Measurements from ENCODE around the gene CNOT6. TPM values are rescaled to one million over a fixed set of nuclear protein-coding genes. Genes with fewer than 3 reads are reported as not detected.
"Not testable (repeated sequence)": the region's sequence is repeated elsewhere in the genome, so short reads cannot be mapped to it uniquely, and the experiment has no call there.

CNOT6 gene
- total RNA-seq, 1 donor from 2014 or later: 15.1 TPM

DNA sequence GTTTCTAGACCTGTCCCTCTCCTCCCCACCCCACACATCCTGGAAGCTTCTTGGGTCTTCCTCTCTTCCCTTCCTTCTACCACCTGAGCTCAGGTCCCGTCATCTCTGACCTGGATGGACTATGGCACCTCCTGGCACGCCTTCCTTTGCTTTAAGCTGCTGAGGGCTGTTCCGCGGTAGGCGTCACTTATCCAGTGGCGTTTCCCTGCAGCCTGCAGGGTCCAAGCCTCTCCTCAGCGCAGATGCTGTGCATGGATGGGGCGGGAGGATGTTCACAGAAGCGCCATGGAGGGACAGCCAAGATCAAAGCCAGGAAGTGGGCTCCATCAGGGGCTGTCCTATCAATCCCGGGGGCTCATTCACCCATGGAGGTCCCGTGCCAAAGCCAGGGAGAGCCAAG is 23.8 kb upstream of the CNOT6 start:
- no peaks in the 10 kb centered on the region for H3K9me3 ChIP-seq (ENCODE audit: control insufficient read depth in 3 of 3, low read length in 3 of 3)
- H3K27ac ChIP-seq (ENCODE audit: low read depth, low read length): no peak overlapping the region
- H3K4me3 ChIP-seq (ENCODE audit: low read length in 3 of 3): no peak overlapping the region
- H3K27me3 ChIP-seq (ENCODE audit: control insufficient read depth in 3 of 3, insufficient read depth in 3 of 3, low read length in 3 of 3): peaks cover 9 to 13% (median 13%) of the 10 kb centered on the region in 3 donors
- H3K4me1 ChIP-seq (ENCODE audit: control insufficient read depth in 3 of 3, insufficient read depth in 3 of 3, low read length in 3 of 3): peaks cover 0 to 6% (median 0%) of the 10 kb centered on the region in 3 donors
- H3K9ac ChIP-seq (ENCODE audit: low read depth in 1 of 3, low read length in 3 of 3): no peak overlapping the region
- H3K36me3 ChIP-seq (ENCODE audit: control insufficient read depth in 3 of 3, insufficient read depth in 3 of 3, low read length in 3 of 3): no peaks in the 10 kb centered on the region

DNA sequence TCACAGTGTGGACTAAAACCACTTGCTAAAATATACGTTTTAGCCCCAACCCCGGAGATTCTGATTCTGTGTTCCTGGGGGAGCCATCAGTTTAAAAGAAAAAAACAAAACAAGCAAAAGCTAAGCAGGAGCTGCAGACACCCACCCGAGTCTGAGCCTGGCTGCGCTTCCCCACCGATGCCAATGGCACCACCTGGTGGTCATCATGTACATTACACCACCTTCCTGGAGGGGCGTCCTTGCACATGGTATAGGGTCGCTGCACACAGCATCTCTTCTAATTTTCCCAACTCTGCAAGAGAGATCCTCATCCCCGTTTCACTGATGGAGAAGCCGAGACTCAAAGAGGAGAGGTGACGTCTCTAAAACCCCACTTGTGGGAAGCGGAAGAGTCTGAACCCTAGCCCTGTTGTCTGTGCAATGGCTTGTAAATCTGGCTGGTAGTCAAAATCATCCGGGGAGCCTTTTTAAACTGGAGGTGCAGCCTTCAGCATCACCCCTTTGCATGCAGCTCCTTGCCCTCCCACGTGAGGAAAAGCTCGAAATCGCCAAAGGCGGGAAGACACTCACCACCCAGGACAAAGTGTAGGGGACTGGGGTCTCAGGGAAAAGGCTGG is 23.1 kb upstream of the CNOT6 start:
- no peak overlapping the region for H3K9ac ChIP-seq (ENCODE audit: low read depth in 1 of 3, low read length in 3 of 3)
- H3K9me3 ChIP-seq (ENCODE audit: control insufficient read depth in 3 of 3, low read length in 3 of 3): no peaks in the 10 kb centered on the region
- H3K27me3 ChIP-seq (ENCODE audit: control insufficient read depth in 3 of 3, insufficient read depth in 3 of 3, low read length in 3 of 3): peaks cover 9 to 13% (median 9%) of the 10 kb centered on the region in 3 donors
- H3K36me3 ChIP-seq (ENCODE audit: control insufficient read depth in 3 of 3, insufficient read depth in 3 of 3, low read length in 3 of 3): no peaks in the 10 kb centered on the region
- H3K27ac ChIP-seq (ENCODE audit: low read depth, low read length): no peak overlapping the region
- H3K4me3 ChIP-seq (ENCODE audit: low read length in 3 of 3): no peak overlapping the region
- H3K4me1 ChIP-seq (ENCODE audit: control insufficient read depth in 3 of 3, insufficient read depth in 3 of 3, low read length in 3 of 3): peaks cover 0 to 6% (median 0%) of the 10 kb centered on the region in 3 donors

DNA sequence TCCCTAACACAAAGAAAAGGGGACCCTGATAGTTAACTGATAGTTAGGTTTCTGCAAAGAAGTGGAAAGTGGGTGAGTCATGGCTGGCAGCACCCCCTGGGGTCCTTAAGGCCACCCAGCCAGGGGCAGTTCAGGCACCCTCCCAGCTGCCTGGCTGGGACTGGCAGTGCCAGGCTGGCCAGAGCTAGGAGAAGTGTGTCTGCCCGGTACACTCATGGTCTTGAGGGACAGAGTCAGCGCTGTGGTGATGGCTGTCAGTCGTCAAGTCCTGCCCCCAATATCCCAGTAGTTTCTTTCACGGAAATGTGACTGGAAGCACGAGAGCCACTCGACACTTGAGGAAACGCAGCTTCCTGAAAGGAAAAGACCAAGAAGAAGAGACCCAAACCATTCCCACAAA is 22.3 kb upstream of the CNOT6 start:
- Histone ChIP-seq H3K27ac (ENCODE audit: low read depth, low read length) (no peak overlapping the region), H3K36me3 (ENCODE audit: control insufficient read depth in 3 of 3, insufficient read depth in 3 of 3, low read length in 3 of 3) (no peaks in the 10 kb centered on the region), H3K4me1 (ENCODE audit: control insufficient read depth in 3 of 3, insufficient read depth in 3 of 3, low read length in 3 of 3) (peaks cover 0 to 6% (median 0%) of the 10 kb centered on the region in 3 donors), H3K27me3 (ENCODE audit: control insufficient read depth in 3 of 3, insufficient read depth in 3 of 3, low read length in 3 of 3) (peaks cover 9 to 13% (median 9%) of the 10 kb centered on the region in 3 donors), H3K9ac (ENCODE audit: low read depth in 1 of 3, low read length in 3 of 3) (no peak overlapping the region), H3K9me3 (ENCODE audit: control insufficient read depth in 3 of 3, low read length in 3 of 3) (no peaks in the 10 kb centered on the region), H3K4me3 (ENCODE audit: low read length in 3 of 3) (no peak overlapping the region)

DNA sequence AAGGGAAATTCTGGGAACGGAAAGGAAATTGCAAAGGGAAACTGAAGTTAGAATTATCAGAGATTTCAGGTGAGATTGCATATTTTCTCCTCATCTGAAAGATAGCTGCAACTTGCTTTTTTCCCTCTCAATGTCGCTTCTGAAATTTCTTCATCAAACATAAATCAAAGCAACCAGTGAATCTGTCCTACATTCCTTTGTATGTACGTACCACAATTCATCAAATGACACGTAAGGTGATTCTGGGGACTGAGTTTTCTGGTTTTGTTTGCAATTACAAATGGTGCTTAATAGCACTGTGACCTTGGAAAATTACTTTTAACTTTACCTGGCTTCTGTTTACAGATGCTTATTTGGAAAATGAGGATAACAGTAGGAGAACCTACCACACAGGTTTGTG is 21.9 kb upstream of the CNOT6 start:
- H3K36me3 ChIP-seq (ENCODE audit: control insufficient read depth in 3 of 3, insufficient read depth in 3 of 3, low read length in 3 of 3): no peaks in the 10 kb centered on the region
- H3K27ac ChIP-seq (ENCODE audit: low read depth, low read length): no peak overlapping the region
- no peak overlapping the region for H3K9ac ChIP-seq (ENCODE audit: low read depth in 1 of 3, low read length in 3 of 3)
- peaks cover 0 to 6% (median 0%) of the 10 kb centered on the region in 3 donors for H3K4me1 ChIP-seq (ENCODE audit: control insufficient read depth in 3 of 3, insufficient read depth in 3 of 3, low read length in 3 of 3)
- H3K9me3 ChIP-seq (ENCODE audit: control insufficient read depth in 3 of 3, low read length in 3 of 3): no peaks in the 10 kb centered on the region
- H3K4me3 ChIP-seq (ENCODE audit: low read length in 3 of 3): no peak overlapping the region
- peaks cover 9 to 13% (median 9%) of the 10 kb centered on the region in 3 donors for H3K27me3 ChIP-seq (ENCODE audit: control insufficient read depth in 3 of 3, insufficient read depth in 3 of 3, low read length in 3 of 3)

DNA sequence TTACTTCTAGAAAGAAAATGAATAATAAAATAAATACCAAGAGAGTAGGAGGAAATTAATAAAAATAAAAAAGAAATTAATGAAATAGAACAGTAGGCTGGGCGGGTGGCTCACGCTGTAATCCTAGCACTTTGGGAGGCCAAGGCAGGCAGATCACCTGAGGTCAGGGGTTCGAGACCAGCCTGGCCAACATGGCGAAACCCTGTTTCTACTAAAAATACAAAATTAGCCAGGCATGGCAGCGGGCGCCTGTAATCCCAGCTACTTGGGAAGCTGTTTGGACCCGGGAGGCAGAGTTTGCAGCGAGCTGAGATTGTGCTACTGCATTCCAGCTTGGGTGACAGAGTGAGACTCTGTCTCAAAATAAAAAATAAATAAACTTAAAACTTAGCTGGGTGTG is 20.8 kb upstream of the CNOT6 start:
- H3K9me3 ChIP-seq (ENCODE audit: control insufficient read depth in 3 of 3, low read length in 3 of 3); H3K4me1 ChIP-seq (ENCODE audit: control insufficient read depth in 3 of 3, insufficient read depth in 3 of 3, low read length in 3 of 3); H3K36me3 ChIP-seq (ENCODE audit: control insufficient read depth in 3 of 3, insufficient read depth in 3 of 3, low read length in 3 of 3); H3K4me3 ChIP-seq (ENCODE audit: low read length in 3 of 3); H3K9ac ChIP-seq (ENCODE audit: low read depth in 1 of 3, low read length in 3 of 3); H3K27ac ChIP-seq (ENCODE audit: low read depth, low read length): not testable (repeated sequence)
- H3K27me3 ChIP-seq (ENCODE audit: control insufficient read depth in 3 of 3, insufficient read depth in 3 of 3, low read length in 3 of 3): peaks cover 9 to 13% (median 9%) of the 10 kb centered on the region in 3 donors

DNA sequence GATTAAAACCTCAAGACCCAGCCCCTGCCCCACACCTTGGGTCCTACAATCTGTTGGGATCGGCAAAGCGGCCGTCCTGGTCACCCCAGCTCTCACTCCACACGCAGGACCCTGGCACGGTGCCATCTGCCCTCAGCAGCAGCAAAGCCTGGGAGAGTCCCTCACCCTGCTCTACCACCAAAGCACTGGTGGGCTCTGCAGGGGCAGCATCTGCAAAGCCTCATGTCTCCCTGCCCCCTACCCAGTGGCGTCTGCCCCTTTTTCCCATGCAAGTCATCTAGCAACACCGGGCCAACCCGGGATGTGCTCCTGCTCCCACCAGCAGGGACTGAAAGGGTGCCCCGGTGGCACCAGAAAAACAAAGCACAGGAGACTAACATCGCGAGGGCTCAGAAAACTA is 19.6 kb upstream of the CNOT6 start:
- Histone ChIP-seq H3K4me3 (ENCODE audit: low read length in 3 of 3) (no peak overlapping the region), H3K4me1 (ENCODE audit: control insufficient read depth in 3 of 3, insufficient read depth in 3 of 3, low read length in 3 of 3) (peaks cover 0 to 6% (median 0%) of the 10 kb centered on the region in 3 donors), H3K36me3 (ENCODE audit: control insufficient read depth in 3 of 3, insufficient read depth in 3 of 3, low read length in 3 of 3) (no peaks in the 10 kb centered on the region), H3K9me3 (ENCODE audit: control insufficient read depth in 3 of 3, low read length in 3 of 3) (no peaks in the 10 kb centered on the region), H3K27me3 (ENCODE audit: control insufficient read depth in 3 of 3, insufficient read depth in 3 of 3, low read length in 3 of 3) (peaks cover 9 to 10% (median 9%) of the 10 kb centered on the region in 3 donors), H3K27ac (ENCODE audit: low read depth, low read length) (no peak overlapping the region), H3K9ac (ENCODE audit: low read depth in 1 of 3, low read length in 3 of 3) (no peak overlapping the region)

DNA sequence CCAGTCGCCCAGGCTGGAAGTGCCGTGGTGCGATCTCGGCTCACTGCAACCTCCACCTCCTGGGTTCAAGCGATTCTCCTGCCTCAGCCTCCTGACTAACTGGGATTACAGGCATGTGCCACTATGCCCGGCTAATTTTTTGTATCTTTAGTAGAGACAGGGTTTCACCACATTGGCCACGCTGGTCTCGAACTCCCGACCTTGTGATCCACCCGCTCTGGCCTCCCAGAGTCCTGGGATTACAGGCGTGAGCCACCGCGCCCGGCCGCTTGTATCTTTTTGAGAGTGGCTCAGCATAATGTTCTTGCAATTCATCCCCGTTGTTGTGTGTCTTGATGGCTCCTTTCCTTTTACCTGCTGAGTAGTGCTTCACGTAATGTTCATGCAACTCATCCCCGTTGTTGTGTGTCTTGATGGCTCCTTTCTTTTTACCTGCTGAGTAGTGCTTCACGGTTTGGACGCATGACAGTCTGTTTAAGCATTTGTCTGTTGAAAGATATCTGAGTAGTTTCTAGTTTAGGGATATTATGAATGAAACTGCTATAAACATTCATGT is 18.1 kb upstream of the CNOT6 start:
- not testable (repeated sequence) for H3K27ac ChIP-seq (ENCODE audit: low read depth, low read length); H3K9ac ChIP-seq (ENCODE audit: low read depth in 1 of 3, low read length in 3 of 3); H3K36me3 ChIP-seq (ENCODE audit: control insufficient read depth in 3 of 3, insufficient read depth in 3 of 3, low read length in 3 of 3); H3K4me1 ChIP-seq (ENCODE audit: control insufficient read depth in 3 of 3, insufficient read depth in 3 of 3, low read length in 3 of 3); H3K27me3 ChIP-seq (ENCODE audit: control insufficient read depth in 3 of 3, insufficient read depth in 3 of 3, low read length in 3 of 3); H3K4me3 ChIP-seq (ENCODE audit: low read length in 3 of 3); H3K9me3 ChIP-seq (ENCODE audit: control insufficient read depth in 3 of 3, low read length in 3 of 3)

DNA sequence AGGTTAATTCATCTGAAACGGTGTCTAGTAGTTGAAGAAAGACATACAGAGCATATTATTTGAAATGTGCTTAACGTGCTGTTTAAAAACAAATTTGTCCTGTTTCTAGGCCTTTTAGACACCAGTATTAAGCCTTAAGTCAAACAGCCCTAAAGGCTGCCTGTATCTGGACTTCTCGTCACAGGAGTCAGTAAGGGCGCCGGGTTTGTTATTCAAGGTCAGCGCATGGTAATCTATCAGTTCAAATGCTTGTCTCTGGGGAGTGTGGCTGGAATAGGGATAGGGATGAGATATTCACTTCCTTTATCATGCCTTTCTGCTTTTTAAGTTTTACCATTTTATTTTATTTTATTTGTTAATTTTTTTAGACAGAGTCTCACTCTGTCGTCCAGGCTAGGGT is 9.4 kb upstream of the CNOT6 start:
- H3K9ac ChIP-seq (ENCODE audit: low read depth in 1 of 3, low read length in 3 of 3): no peak overlapping the region
- H3K9me3 ChIP-seq (ENCODE audit: control insufficient read depth in 3 of 3, low read length in 3 of 3): no peaks in the 10 kb centered on the region
- H3K27me3 ChIP-seq (ENCODE audit: control insufficient read depth in 3 of 3, insufficient read depth in 3 of 3, low read length in 3 of 3): no peaks in the 10 kb centered on the region
- H3K4me3 ChIP-seq (ENCODE audit: low read length in 3 of 3): no peak overlapping the region
- H3K36me3 ChIP-seq (ENCODE audit: control insufficient read depth in 3 of 3, insufficient read depth in 3 of 3, low read length in 3 of 3): no peaks in the 10 kb centered on the region
- no peak overlapping the region for H3K27ac ChIP-seq (ENCODE audit: low read depth, low read length)
- H3K4me1 ChIP-seq (ENCODE audit: control insufficient read depth in 3 of 3, insufficient read depth in 3 of 3, low read length in 3 of 3): no peaks in the 10 kb centered on the region

DNA sequence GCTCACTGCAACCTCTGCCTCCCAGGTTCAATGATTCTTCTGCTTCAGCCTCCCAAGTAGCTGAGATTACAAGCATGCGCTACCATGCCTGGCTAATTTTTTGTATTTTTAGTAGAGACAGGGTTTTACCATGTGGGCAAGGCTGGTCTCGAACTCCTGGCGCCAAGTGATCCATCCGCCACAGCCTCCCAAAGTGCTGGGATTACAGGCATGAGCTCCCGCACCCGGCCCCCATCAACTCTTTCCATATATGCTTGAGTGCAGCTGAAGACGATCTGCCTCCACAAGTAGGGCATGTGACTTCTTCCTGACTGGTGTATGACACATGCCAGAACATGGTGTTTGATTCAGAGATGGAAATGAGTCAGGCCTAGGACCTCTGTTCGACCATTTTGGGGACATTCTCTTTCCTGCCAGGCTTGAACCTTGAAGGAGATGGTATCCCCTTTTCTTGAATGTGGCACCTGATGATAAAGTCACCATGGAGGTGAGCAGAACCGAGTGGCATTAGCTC is 7.5 kb upstream of the CNOT6 start:
- no peaks in the 10 kb centered on the region for H3K36me3 ChIP-seq (ENCODE audit: control insufficient read depth in 3 of 3, insufficient read depth in 3 of 3, low read length in 3 of 3)
- H3K27me3 ChIP-seq (ENCODE audit: control insufficient read depth in 3 of 3, insufficient read depth in 3 of 3, low read length in 3 of 3): no peaks in the 10 kb centered on the region
- no peak overlapping the region for H3K9ac ChIP-seq (ENCODE audit: low read depth in 1 of 3, low read length in 3 of 3)
- no peak overlapping the region for H3K27ac ChIP-seq (ENCODE audit: low read depth, low read length)
- no peaks in the 10 kb centered on the region for H3K4me1 ChIP-seq (ENCODE audit: control insufficient read depth in 3 of 3, insufficient read depth in 3 of 3, low read length in 3 of 3)
- no peaks in the 10 kb centered on the region for H3K9me3 ChIP-seq (ENCODE audit: control insufficient read depth in 3 of 3, low read length in 3 of 3)
- H3K4me3 ChIP-seq (ENCODE audit: low read length in 3 of 3): no peak overlapping the region

DNA sequence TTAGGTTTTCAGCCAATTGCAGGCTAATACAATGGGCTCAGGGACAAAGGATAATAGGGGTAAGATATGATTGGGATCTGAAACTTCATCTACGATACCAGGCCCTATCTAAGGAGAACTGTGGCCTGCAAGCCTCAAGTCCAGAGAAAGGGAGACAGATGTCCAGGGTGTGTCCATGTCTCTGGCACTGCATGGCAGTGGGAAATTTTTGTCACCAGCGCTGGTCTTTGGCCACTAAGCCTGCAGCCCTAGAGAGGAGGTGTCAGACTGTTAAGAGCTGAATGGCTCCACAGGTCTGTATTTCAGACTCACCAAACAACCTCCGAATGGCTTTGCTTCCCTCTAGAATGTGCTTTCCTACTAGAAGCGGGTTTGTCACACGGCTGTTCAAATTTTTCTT is 6.6 kb upstream of the CNOT6 start:
- Histone ChIP-seq H3K9ac (ENCODE audit: low read depth in 1 of 3, low read length in 3 of 3) (no peak overlapping the region), H3K4me3 (ENCODE audit: low read length in 3 of 3) (no peak overlapping the region), H3K36me3 (ENCODE audit: control insufficient read depth in 3 of 3, insufficient read depth in 3 of 3, low read length in 3 of 3) (no peaks in the 10 kb centered on the region), H3K4me1 (ENCODE audit: control insufficient read depth in 3 of 3, insufficient read depth in 3 of 3, low read length in 3 of 3) (no peaks in the 10 kb centered on the region), H3K27ac (ENCODE audit: low read depth, low read length) (no peak overlapping the region), H3K27me3 (ENCODE audit: control insufficient read depth in 3 of 3, insufficient read depth in 3 of 3, low read length in 3 of 3) (no peaks in the 10 kb centered on the region), H3K9me3 (ENCODE audit: control insufficient read depth in 3 of 3, low read length in 3 of 3) (no peaks in the 10 kb centered on the region)

All from skeletal muscle tissue (tissue), 4 donors.